NCI-H82 treated with DMSO at 0.1 percent for 48 hours (cell line): ENCODE measurements around the gene PIP5K1C.

Experiments
- DNase-seq: peaks from one replicate; lab custom pipeline; 2025; ENCODE audit not compliant: unreplicated experiment; lab: John Stamatoyannopoulos, UW

PIP5K1C gene

DNA sequence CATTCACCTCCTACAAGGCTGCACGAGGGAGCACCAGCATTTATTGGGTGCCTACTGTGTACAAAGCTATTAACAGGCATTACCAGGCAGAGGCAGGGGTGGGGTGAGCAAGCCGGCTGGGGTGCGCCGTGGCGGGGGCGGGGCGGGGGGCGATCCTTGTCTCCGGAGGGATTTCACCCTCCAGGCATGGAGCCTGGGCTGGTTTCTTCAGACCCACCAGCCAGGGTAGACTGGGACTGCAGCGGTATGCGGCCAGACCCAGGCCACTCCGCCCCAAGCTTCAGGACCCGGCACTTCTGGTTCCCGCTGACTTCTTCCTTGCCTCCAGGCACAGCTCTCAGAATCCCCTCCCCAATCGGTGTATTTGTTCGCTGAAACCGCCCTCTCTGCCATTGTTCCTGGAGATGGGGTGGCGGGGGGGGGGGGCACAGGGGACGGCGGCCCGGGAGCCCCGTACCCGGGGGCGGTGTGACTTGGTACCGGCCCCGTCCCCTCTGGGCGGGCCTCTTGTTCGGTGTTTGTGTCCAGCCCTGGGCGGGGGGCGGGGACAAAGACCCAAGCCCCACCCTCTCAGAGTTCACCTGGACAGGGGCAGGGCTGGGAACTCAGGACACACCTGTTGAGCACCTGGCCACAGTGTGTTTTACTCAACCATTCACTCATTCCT is 22.3 kb upstream of the PIP5K1C start:
- DNase-seq, result no peak

DNA sequence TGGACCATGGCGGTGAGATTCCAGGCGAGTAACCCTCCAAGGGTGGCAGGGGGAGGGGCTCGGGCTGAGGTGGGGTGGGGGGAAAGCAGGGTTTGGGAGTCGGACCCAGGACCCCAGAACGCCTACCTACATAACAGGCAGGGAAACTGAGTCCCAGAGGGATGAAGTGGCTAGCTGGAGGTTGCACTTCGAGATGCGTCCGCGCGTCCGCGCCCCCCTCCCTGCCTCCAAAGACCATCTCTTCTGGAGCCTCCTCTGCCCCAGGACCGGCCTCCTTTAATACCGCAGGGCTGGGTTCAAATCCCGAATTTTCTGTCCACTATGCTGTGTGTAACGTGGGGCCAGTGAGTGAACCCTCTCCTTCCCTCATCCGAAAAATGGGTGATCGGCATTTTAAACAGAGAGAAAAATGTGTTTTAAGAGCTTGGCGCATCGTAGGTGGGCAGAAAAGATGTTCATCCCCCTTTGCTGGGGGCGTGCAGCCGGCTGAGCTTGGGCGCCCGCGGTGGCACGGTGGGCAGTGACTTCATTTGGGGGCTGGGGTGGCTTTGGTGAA is 21.7 kb upstream of the PIP5K1C start:
- DNase-seq, result no peak

- DNase-seq, result peak; percentile 44
These were observed 21.0 kb upstream of the PIP5K1C start for GRCh38 chr19:3721131-3721886.

DNA sequence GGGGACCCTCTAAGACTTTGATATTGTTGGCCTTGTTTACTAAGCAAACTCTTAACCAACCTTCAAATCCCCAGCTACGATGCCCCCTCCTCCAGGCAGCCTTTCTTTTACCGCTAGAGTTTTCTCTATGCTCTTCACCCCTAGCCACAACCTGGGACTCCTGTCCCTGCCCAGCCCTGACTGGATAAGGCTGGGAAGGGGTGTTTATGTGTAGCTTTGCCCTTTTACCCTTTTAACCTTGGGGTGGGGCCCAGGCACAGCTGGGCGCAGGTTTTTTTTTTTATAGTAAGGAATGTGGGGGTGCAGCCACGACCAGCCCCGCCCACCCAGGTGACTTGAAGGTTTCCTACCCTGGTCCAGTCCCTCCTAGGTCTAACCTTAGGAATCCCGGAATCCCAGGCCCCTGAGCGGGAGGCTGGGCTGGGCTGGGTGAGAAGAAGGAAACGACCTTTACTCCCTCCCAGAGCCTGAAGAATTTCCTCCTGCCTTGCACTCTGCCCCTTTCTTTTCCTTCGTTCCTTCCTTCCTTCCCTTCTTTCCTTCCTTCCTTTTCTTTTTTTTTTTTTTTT is 20.2 kb upstream of the PIP5K1C start:
- no peak for DNase-seq

- no peak for DNase-seq
These were observed 19.6 kb upstream of the PIP5K1C start for GRCh38 chr19:3719868-3720267.

GRCh38 chr19:3716147-3716668 is 15.9 kb upstream of the PIP5K1C start:
- DNase-seq, result no peak

- no peak for DNase-seq
These were observed 12.7 kb upstream of the PIP5K1C start for GRCh38 chr19:3712663-3713611.

GRCh38 chr19:3710265-3710812 is 10.1 kb upstream of the PIP5K1C start:
- DNase-seq, result no peak

- no peak for DNase-seq
These were observed 8.1 kb upstream of the PIP5K1C start, which contains the start of gene TJP3 for GRCh38 chr19:3708207-3708931. TJP3 (plus strand) TSS chr19:3708384; CDS start chr19:3728433, 20,049 bp downstream.

GRCh38 chr19:3707868-3708206 is 7.6 kb upstream of the PIP5K1C start:
- no peak for DNase-seq

DNA sequence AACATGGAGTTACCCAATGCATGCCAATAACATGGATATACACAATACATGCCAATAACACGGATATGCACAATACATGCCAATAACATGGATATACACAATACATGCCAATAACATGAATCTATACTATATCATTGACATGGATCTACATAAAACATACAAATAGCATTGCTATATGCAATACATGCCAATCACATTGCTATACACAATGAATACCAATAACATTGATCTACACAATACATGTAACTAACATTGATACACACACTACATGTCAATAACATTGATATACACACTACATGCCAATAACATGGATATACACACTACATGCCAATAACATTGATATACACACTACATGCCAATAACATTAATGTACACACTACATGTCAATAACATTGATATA is 932 bp upstream of the PIP5K1C start:
- no peak for DNase-seq

DNA sequence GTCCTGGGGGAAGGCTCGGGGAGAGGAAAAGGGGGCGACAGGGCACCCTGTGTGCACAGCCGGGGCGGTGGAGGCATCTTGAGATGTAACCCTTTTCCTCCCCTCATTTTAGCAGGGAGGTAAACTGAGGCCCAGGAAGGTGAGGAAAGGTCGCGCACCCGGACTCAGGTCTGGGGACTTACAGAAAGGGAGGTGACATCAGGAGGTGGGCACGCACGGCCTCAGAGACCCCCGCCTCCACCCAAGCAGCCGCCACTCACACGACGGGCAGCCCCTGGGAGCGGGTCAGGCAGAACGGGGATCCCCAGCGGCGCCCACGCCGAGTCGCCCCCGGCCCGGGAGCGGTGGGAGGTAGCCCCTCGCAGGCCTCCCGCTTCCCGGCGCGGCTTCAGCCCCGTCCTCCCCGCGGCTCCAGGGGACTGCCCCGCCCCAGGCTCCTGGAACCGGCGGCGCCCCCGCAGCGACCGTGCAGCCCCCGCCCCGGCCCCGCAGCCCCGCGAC is 477 bp downstream of the PIP5K1C start:
- no peak for DNase-seq

GRCh38 chr19:3698974-3699740 is 1.1 kb downstream of the PIP5K1C start:
- no peak for DNase-seq

DNA sequence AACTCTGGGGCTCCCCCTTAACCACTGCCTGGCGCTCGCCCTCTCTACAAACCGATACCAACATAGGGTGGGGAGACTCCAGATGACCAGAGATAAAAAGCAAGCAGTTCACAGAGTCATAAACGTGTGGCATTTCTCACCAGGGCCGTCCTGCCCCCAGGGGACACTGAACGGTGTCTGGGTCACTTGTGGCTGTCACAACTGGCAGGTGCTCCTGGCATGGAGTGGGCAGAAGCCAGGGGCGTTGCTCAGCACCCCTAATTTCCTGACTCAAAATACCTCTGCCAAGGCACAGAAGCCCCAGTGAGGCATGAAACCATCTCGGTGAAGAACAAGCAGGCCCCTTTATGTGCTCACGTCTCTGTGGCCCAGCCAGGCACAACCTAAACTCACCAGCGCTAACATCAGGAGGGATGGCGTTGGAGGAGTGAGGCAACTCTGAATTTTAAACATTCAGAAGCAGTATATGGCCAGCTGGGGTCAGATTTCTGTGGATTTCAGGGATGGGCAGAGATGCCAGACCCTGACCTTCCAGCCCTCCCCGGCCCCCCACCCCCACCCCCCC is 1.8 kb downstream of the PIP5K1C start:
- no peak for DNase-seq

DNA sequence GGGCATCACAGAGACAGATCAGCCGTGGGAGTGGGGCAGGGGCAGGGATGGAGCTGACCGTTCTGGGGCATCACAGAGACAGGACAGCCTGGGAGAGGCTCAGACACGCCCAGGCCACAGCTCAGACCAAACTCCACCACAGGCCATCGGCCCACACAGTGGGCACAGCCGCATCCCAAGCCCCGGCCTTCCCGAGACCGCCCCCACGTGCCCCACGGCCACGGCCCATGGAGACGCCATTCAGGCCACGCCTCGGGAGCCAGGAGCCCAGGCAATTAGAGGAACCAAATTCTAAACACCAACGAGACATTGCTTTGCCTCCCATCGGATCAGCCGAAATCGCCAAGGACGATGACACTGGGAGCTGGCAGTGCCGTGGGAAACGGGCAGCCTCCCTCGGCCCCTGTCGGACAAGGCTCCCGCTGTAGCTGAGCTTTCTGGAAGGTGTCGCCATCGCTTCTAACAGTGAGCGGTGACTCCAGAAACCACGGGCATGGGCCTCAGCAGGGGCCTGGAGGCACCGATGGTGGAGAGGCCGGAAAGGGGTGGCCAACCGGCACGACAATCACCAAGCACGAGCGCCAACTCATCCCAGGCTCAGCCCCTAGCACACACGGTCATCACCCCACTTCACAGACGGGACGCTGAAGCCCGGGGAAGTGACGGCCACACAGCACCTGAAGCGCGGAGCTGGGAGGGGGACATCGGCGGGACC is 2.4 kb downstream of the PIP5K1C start:
- no peak for DNase-seq

DNA sequence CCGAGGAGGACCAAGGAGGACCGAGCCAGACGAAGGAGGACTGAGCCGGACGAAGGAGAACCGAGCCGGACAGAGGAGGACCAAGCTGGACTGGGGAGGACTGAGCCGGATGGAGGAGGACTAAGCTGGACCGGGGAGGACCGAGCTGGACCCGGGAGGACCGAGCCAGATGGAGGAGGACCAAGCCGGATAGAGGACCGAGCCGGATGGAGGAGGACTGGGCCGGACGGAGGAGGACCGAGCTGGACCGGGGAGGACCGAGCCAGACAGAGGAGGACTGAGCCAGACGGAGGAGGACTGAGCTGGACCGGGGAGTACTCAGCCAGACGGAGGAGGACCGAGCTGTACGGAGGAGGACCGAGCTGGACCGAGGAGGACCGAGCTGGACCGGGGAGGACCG is 3.2 kb downstream of the PIP5K1C start:
- no peak for DNase-seq

- DNase-seq, result no peak
These were observed 3.6 kb downstream of the PIP5K1C start for GRCh38 chr19:3696660-3696995.
